ENCODE data around the gene NF2.

DNA sequence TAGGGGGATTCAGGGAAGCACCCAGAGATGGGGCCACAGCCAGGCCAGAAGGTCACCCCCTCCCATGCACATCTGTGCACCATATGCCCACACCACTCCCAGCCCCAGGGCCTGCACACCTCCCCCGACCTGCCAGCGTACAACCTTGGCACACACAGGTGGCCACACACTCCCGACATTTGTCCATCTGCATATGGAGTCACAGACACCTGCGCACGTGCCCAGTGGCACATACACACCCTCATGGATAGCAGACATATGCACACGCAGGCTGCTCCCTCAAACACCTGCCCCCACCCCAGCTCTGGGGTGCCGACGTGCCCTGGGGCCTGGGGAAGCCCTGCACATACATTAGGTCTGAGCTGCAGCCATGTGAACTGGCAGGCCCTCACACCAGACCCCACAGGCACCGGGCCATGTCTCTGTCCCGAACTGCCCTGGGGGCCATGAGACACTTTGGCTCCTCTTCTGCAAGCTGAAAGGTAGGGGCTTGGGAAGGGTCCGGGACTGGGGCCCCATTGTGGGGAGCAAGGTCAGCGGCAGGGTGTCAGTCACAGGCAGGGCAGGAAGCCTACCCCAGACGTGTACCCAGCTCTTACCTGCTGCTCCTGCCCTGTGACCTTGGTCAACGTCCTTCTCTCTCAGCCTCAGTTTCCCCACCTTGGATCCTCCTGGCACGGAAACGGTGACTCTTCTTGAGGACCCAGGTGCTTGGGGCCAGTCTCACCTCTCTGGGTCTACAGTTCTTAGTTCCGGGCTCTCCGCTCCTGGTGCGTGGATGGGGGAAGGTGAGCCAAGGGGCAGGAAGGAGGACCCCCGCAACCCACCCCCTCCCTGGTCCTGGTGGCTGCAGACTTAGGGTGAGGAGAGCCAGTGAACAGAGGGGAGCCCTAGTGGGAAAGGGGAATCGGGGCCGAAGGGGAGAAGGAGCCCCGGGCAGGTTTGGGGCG is 115.8 kb downstream of the NF2 start:
- TF ChIP-seq, protein P1, sequence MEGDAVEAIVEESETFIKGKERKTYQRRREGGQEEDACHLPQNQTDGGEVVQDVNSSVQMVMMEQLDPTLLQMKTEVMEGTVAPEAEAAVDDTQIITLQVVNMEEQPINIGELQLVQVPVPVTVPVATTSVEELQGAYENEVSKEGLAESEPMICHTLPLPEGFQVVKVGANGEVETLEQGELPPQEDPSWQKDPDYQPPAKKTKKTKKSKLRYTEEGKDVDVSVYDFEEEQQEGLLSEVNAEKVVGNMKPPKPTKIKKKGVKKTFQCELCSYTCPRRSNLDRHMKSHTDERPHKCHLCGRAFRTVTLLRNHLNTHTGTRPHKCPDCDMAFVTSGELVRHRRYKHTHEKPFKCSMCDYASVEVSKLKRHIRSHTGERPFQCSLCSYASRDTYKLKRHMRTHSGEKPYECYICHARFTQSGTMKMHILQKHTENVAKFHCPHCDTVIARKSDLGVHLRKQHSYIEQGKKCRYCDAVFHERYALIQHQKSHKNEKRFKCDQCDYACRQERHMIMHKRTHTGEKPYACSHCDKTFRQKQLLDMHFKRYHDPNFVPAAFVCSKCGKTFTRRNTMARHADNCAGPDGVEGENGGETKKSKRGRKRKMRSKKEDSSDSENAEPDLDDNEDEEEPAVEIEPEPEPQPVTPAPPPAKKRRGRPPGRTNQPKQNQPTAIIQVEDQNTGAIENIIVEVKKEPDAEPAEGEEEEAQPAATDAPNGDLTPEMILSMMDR (IDR thresholded peaks at IDR 0.05), result no peak
- TF ChIP-seq POLR2A (IDR thresholded peaks at IDR 0.05), result no peak

Measured in Peyer's patch (tissue), 4 donors.